WTC11 (cell line): ENCODE measurements around the gene INPP5E. TPM values are rescaled to one million over a fixed set of nuclear protein-coding genes. Genes with fewer than 3 reads are reported as not detected.

Experiments used
- ATAC-seq: fragments of 200-7000 bp; cut with Tn5 transposase; 2 replicates; pipeline ENCODE4 v1.10.0; 2021; ENCODE audit warnings: mild to moderate bottlenecking, moderate library complexity
- CTCF ChIA-PET: fragments of 300-600 bp; sonication (Branson Sonifier 250); formaldehyde crosslinking; loops from one replicate; lab custom pipeline; 2021; ENCODE audit warnings: antibody characterized with exemption; lab: Charles Lee
- POLR2A ChIA-PET: fragments of 350-600 bp; sonication (Branson Sonifier 250); formaldehyde crosslinking; loops from one replicate; lab custom pipeline; 2021; ENCODE audit warnings: antibody characterized with exemption; lab: Charles Lee
- DNase-seq: peaks from one replicate; pipeline ENCODE4 v3.0.0; 2021; ENCODE audit warnings: low spot score
- H3K27ac Mint-ChIP-seq: 2 replicates; pipeline ENCODE4 v1.8.0; 2021; ENCODE audit warnings: mixed read lengths
- H3K27me3 Mint-ChIP-seq: 2 replicates; pipeline ENCODE4 v1.8.0; 2021; ENCODE audit warnings: low read depth, mild to moderate bottlenecking, moderate library complexity, mixed read lengths
- H3K36me3 Mint-ChIP-seq: 2 replicates; pipeline ENCODE4 v1.8.0; 2021; ENCODE audit warnings: mixed read lengths
- H3K4me1 Mint-ChIP-seq: 2 replicates; pipeline ENCODE4 v1.8.0; 2022; ENCODE audit warnings: mixed read lengths
- H3K4me3 Mint-ChIP-seq: 2 replicates; pipeline ENCODE4 v1.8.0; 2021; ENCODE audit warnings: mild to moderate bottlenecking, moderate library complexity, mixed read lengths
- H3K9me3 Mint-ChIP-seq: 2 replicates; pipeline ENCODE4 v1.8.0; 2021; ENCODE audit warnings: mixed read lengths
- ELF4 ChIP-seq: sonication (generic); formaldehyde crosslinking; IDR thresholded peaks from 2 replicates; pipeline ENCODE4 v1.8.1; 2022; ENCODE audit warnings: low read depth, mild to moderate bottlenecking, moderate library complexity, missing genetic modification reagents
- GTF2I ChIP-seq: fragments of 250-450 bp; sonication (Bioruptor Pico); conservative IDR thresholded peaks from 2 replicates; pipeline ENCODE4 v1.4.0; 2021; ENCODE audit warnings: mild to moderate bottlenecking
- HMGA2 ChIP-seq: fragments of 250-450 bp; sonication (Bioruptor Pico); IDR thresholded peaks from 2 replicates; pipeline ENCODE4 v1.4.0; 2021; ENCODE audit warnings: mild to moderate bottlenecking, moderate library complexity
- MXD4 ChIP-seq: fragments of 250-450 bp; sonication (Bioruptor Pico); IDR thresholded peaks from 2 replicates; pipeline ENCODE4 v1.8.0; 2021; ENCODE audit warnings: mild to moderate bottlenecking, moderate library complexity, borderline replicate concordance
- MYBL2 ChIP-seq: sonication (generic); formaldehyde crosslinking; IDR thresholded peaks from 2 replicates; pipeline ENCODE4 v1.8.1; 2023; ENCODE audit warnings: mild to moderate bottlenecking, moderate library complexity, missing genetic modification reagents
- NFATC4 ChIP-seq: fragments of 250-450 bp; sonication (Bioruptor Pico); IDR thresholded peaks from 2 replicates; pipeline ENCODE4 v1.9.0; 2021; ENCODE audit warnings: mild to moderate bottlenecking
- NR3C1 ChIP-seq: sonication (generic); formaldehyde crosslinking; conservative IDR thresholded peaks from 2 replicates; pipeline ENCODE4 v1.8.1; 2023; ENCODE audit warnings: low read depth, mild to moderate bottlenecking, missing genetic modification reagents
- PRRX2 ChIP-seq: fragments of 250-450 bp; sonication (Bioruptor Pico); IDR thresholded peaks from 2 replicates; pipeline ENCODE4 v1.8.0; 2021; ENCODE audit warnings: mild to moderate bottlenecking
- SOX15 ChIP-seq: fragments of 250-450 bp; sonication (Bioruptor Pico); IDR thresholded peaks from 2 replicates; pipeline ENCODE4 v1.9.0; 2021; ENCODE audit warnings: mild to moderate bottlenecking
- TP53 ChIP-seq: sonication (generic); formaldehyde crosslinking; IDR thresholded peaks from 2 replicates; pipeline ENCODE4 v1.8.1; 2023; ENCODE audit warnings: mild to moderate bottlenecking, missing genetic modification reagents
- ZBTB21 ChIP-seq: sonication (generic); formaldehyde crosslinking; IDR thresholded peaks from 2 replicates; pipeline ENCODE4 v1.8.1; 2023; ENCODE audit warnings: mild to moderate bottlenecking, missing genetic modification reagents, borderline replicate concordance
- ZNF121 ChIP-seq: sonication (generic); formaldehyde crosslinking; IDR thresholded peaks from 2 replicates; pipeline ENCODE4 v1.8.0; 2023; ENCODE audit warnings: missing genetic modification reagents
- ZNF423 ChIP-seq: fragments of 250-450 bp; sonication (Bioruptor Pico); IDR thresholded peaks from 2 replicates; pipeline ENCODE4 v2.1.2; 2022; ENCODE audit warnings: mild to moderate bottlenecking, moderate library complexity
- total RNA-seq: library from RNA; stranded (reverse); gene quantifications from 3 replicates; pipeline ENCODE4 v1.2.3, GENCODE V29; 2021
- TF ChIP-seq, protein P1 (sequence below): sonication (generic); formaldehyde crosslinking; IDR thresholded peaks from 2 replicates; pipeline ENCODE4 v1.8.1; 2023; ENCODE audit warnings: mild to moderate bottlenecking, missing genetic modification reagents
- TF ChIP-seq, protein P2 (sequence below): sonication (generic); formaldehyde crosslinking; IDR thresholded peaks from 2 replicates; pipeline ENCODE4 v1.8.0; 2022; ENCODE audit warnings: mild to moderate bottlenecking, missing genetic modification reagents
- TF ChIP-seq, protein P3 (sequence below): sonication (generic); formaldehyde crosslinking; IDR thresholded peaks from 2 replicates; pipeline ENCODE4 v1.8.0; 2023; ENCODE audit warnings: mild to moderate bottlenecking, missing genetic modification reagents
- TF ChIP-seq, protein P4 (sequence below): fragments of 250-450 bp; sonication (Bioruptor Pico); IDR thresholded peaks from 2 replicates; pipeline ENCODE4 v1.9.0; 2021; ENCODE audit warnings: moderate library complexity, mild to moderate bottlenecking, inconsistent platforms, borderline replicate concordance
- TF ChIP-seq, protein P5 (sequence below): sonication (generic); formaldehyde crosslinking; IDR thresholded peaks from 2 replicates; pipeline ENCODE4 v1.8.1; 2023; ENCODE audit warnings: mild to moderate bottlenecking, missing genetic modification reagents, moderate library complexity
- TF ChIP-seq, protein P6 (sequence below): sonication (generic); formaldehyde crosslinking; IDR thresholded peaks from 2 replicates; pipeline ENCODE4 v1.8.1; 2022; ENCODE audit warnings: mild to moderate bottlenecking, moderate library complexity, missing genetic modification reagents

Gene INPP5E
- total RNA-seq, 1 experiment from 2014 or later, result 24.0 TPM

DNA sequence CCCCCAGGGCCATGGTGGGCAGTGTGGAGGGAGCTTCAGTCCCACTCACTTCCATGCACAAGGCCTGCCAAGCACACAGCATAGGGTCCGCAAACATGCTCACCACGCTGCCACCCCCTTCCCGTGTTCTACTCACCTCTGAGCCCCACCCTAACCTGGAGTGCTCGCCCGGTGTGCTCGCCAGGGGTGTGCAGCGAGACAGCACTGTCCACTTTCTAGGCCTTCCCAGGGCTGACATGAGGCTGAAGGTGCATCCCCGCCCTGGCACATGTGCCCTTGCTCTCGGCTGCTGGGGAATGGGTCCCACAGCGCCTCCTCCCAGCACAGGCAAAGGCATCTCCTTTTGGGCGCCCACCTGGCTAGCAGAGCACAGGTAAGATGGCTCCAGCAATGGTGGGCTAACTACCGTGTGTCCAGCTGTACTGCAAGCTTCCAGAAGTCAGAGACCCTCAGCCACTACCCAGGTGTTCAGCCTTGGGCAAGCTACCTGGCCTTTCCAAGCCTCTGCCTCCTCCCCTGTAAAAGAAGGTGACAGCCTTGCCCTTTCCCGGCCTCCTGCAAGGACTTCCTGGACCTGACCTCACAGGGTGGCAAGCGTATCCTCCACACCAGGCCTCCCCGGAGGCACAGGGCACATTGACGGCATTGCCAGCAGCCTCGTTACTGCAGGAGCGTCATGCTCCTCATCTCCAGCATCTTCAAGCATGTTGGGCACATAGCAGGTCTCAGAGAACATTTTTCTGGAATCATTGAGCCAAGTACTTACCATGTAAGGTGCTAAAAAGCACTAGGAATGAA, 47.4 kb upstream of the INPP5E start (continued):
- TF ChIP-seq ZBTB21 (CRISPR knock-in tag), result no peak
- TF ChIP-seq NFATC4 (CRISPR knock-in tag), result no peak

DNA sequence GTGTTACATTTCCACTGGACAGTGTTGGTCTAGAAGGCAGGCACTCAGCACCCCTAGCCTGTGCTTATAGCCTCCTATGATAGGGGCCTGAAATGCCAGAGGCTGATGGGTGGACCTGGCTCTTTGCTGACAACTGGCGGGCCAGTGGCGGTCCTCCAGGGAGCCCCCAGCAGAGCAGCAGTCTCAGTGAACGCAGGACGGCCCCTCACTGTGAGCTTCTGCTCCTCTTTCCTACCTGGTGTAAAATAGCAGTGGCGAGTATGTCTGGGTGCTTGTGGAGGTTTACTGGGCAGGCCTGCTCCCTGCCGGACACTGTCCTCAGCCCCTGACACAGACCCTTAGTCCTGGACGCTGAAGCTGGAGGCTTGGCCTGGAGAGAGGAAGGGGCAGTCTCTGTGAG, 46.5 kb upstream of the INPP5E start:
- ChIA-PET CTCF (interaction anchor here (1.2 to 9.1 kb wide), 7 partner anchors 9 to 208 kb away, joined by 3 to 163 read pairs (median 16); no protein-coding TSS in a partner anchor), POLR2A (no interaction called here)
- TF ChIP-seq TP53, result no peak
- no peak for TF ChIP-seq SOX15
- no peak for TF ChIP-seq ZNF423
- TF ChIP-seq, protein P1, sequence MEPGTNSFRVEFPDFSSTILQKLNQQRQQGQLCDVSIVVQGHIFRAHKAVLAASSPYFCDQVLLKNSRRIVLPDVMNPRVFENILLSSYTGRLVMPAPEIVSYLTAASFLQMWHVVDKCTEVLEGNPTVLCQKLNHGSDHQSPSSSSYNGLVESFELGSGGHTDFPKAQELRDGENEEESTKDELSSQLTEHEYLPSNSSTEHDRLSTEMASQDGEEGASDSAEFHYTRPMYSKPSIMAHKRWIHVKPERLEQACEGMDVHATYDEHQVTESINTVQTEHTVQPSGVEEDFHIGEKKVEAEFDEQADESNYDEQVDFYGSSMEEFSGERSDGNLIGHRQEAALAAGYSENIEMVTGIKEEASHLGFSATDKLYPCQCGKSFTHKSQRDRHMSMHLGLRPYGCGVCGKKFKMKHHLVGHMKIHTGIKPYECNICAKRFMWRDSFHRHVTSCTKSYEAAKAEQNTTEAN (CRISPR knock-in tag), result no peak
- TF ChIP-seq ELF4 (CRISPR knock-in tag), result no peak
- TF ChIP-seq, protein P2, sequence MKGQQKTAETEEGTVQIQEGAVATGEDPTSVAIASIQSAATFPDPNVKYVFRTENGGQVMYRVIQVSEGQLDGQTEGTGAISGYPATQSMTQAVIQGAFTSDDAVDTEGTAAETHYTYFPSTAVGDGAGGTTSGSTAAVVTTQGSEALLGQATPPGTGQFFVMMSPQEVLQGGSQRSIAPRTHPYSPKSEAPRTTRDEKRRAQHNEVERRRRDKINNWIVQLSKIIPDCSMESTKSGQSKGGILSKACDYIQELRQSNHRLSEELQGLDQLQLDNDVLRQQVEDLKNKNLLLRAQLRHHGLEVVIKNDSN (CRISPR knock-in tag), result no peak
- no peak for TF ChIP-seq ZNF121
- TF ChIP-seq, protein P3, sequence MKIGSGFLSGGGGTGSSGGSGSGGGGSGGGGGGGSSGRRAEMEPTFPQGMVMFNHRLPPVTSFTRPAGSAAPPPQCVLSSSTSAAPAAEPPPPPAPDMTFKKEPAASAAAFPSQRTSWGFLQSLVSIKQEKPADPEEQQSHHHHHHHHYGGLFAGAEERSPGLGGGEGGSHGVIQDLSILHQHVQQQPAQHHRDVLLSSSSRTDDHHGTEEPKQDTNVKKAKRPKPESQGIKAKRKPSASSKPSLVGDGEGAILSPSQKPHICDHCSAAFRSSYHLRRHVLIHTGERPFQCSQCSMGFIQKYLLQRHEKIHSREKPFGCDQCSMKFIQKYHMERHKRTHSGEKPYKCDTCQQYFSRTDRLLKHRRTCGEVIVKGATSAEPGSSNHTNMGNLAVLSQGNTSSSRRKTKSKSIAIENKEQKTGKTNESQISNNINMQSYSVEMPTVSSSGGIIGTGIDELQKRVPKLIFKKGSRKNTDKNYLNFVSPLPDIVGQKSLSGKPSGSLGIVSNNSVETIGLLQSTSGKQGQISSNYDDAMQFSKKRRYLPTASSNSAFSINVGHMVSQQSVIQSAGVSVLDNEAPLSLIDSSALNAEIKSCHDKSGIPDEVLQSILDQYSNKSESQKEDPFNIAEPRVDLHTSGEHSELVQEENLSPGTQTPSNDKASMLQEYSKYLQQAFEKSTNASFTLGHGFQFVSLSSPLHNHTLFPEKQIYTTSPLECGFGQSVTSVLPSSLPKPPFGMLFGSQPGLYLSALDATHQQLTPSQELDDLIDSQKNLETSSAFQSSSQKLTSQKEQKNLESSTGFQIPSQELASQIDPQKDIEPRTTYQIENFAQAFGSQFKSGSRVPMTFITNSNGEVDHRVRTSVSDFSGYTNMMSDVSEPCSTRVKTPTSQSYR (CRISPR knock-in tag), result no peak
- TF ChIP-seq NR3C1 (CRISPR knock-in tag), result no peak
- no peak for TF ChIP-seq HMGA2 (CRISPR knock-in tag)
- TF ChIP-seq MXD4, result no peak
- no peak for TF ChIP-seq GTF2I (CRISPR knock-in tag)
- TF ChIP-seq PRRX2 (CRISPR knock-in tag), result no peak
- TF ChIP-seq, protein P4, sequence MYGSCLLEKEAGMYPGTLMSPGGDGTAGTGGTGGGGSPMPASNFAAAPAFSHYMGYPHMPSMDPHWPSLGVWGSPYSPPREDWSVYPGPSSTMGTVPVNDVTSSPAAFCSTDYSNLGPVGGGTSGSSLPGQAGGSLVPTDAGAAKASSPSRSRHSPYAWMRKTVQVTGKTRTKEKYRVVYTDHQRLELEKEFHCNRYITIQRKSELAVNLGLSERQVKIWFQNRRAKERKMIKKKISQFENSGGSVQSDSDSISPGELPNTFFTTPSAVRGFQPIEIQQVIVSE (CRISPR knock-in tag), result no peak
- TF ChIP-seq, protein P5, sequence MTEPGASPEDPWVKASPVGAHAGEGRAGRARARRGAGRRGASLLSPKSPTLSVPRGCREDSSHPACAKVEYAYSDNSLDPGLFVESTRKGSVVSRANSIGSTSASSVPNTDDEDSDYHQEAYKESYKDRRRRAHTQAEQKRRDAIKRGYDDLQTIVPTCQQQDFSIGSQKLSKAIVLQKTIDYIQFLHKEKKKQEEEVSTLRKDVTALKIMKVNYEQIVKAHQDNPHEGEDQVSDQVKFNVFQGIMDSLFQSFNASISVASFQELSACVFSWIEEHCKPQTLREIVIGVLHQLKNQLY (CRISPR knock-in tag), result no peak
- TF ChIP-seq, protein P6, sequence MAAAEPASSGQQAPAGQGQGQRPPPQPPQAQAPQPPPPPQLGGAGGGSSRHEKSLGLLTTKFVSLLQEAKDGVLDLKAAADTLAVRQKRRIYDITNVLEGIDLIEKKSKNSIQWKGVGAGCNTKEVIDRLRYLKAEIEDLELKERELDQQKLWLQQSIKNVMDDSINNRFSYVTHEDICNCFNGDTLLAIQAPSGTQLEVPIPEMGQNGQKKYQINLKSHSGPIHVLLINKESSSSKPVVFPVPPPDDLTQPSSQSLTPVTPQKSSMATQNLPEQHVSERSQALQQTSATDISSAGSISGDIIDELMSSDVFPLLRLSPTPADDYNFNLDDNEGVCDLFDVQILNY (CRISPR knock-in tag), result no peak
- no peak for TF ChIP-seq MYBL2
- Mint-ChIP-seq H3K27ac (no peak overlapping the region), H3K27me3 (no peaks in the 10 kb centered on the region), H3K4me1 (peaks cover 15% of the 10 kb centered on the region), H3K36me3 (no peaks in the 10 kb centered on the region), H3K4me3 (no peak overlapping the region), H3K9me3 (no peaks in the 10 kb centered on the region)
- ATAC-seq (no peak), DNase-seq (no peak)
